GM21526 (cell line): ENCODE results near the gene PLBD2.

Source experiments
- ATAC-seq: cut with Tn5 transposase; IDR thresholded peaks from one replicate; pipeline ENCODE4 v1.9.1; 2021; ENCODE audit warnings: moderate library complexity; ENCODE audit not compliant: unreplicated experiment, low FRiP score

PLBD2 gene

GRCh38 chr12:113438523-113439300 is 80.3 kb downstream of the PLBD2 start:
- no peak for ATAC-seq

DNA sequence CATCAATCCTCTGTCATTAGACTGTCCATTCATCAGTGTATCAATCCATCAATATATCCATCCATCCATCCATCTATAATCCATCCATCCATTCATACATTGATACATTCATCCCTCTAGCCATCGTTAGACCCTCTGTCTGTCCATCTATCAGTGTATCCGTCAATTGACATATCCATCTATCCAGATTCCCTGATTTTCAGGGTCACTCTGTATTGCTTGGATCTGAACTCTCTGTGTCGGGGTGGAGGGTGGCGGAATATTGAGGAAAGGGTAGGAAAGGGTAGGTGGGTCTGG is 80.9 kb downstream of the PLBD2 start:
- ATAC-seq = no peak

- no peak for ATAC-seq
Measured at GRCh38 chr12:113439606-113440030, 81.2 kb downstream of the PLBD2 start.

DNA sequence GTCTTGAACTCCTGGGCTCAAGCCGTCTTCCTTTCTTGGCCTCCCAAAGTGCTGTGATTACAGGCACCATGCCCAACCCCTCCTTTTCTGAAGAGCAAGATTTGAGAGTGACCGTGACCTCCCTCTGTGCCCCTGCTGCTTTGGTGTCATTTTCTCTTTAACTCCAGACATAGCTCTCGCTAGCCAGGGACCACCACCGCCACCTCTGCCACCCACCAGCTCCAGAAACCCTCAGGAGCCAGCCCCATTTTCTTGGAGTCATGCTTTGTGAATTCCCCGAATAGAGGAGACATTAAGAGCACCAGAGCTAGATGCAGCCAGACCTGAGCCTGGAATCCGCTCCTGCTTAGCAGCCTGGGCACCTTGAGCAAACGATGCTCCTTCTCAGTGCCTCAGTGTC is 81.9 kb downstream of the PLBD2 start:
- ATAC-seq = no peak
